GOT3 (cell line): Measurements from ENCODE around the gene SERPINB2.
A peak's percentile ranks its signal among the peaks of the same experiment; 100 is the strongest.
"Not testable (repeated sequence)": the region's sequence is repeated elsewhere in the genome, so short reads cannot be mapped to it uniquely, and the experiment has no call there.

Experiments
- DNase-seq: peaks from one replicate; lab custom pipeline; 2025; ENCODE audit warnings: mixed read lengths; lab: John Stamatoyannopoulos, UW

The SERPINB2 gene

GRCh38 chr18:63936156-63936931, 48.8 kb downstream of the SERPINB2 start:
- peak; percentile 5 for DNase-seq

DNA sequence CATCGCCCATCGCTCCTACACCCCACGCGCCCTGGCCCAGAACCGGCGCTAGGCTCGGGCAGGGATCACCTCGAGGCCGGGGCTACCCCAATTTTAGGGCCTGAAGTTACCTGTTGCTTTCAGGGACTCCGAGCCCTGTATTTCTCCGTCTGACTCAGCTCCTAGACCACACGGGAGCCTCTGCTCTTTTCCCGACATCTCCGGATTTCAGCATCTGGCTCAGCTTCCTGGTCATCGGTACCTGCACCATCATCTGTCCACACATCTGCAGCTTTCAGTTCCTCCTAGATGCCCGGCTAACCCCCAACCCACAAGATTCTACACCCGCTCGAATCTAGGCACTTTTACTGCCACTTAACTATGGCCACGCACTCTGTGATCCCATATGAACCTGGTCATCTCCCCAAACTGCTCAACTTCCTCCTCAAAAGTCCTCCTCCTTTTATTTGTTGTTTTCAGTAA, 49.5 kb downstream of the SERPINB2 start:
- no peak for DNase-seq

GRCh38 chr18:63940008-63940407, 52.5 kb downstream of the SERPINB2 start:
- DNase-seq = no peak

DNA sequence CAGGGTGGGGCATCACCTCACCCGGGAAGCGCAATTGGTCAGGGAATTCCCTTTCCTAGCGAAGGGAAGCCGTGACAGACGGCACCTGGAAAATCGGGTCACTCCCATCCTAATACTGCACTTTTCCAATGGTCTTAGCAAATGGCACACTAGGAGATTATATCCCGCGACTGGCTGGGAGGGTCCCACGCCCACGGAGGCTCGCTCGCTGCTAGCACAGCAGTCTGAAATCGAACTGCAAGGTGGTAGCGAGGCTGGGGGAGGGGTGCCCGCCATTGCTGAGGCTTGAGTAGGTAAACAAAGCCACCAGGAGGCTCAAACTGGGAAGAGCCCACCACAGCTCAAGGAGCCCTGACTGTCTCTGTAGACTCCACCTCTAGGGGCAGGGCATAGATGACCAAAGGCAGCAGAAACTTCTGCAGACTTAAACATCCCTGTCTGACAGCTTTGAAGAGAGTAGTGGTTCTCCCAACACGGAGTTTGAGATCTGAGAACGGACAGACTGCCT, 53.1 kb downstream of the SERPINB2 start:
- not testable (repeated sequence) for DNase-seq

DNA sequence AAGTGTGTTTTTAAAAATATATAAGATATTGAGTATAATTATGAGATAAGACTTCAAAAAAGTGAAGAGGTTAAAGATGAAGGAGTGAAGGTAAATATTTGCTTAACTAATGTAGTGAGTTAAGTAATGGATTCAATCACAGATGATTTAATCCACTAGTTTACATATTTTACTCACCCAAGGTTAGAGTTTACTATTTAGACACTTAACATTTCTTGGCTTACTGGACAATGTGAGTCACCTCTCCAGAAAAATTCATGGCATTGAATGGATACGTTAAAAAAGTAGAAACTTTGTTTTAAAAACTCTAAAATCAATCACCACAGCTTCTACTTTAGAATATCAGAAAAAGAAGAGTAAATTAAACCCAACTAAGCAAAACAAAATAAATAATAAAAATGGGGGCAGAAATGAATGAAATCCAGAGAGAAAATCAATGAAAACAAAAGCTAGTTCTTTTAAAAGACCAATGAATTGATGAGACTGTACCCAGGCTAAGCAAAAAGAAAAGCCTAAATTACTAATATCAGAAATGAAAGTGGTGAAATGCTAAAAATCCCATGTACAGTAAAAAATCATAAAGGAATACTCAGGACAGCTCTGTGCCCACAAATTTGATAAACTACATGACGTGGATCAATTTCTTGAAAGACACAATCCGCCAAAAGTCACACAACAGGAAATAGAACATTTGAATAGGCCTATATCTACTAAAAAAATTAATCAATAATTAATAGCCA, 59.7 kb downstream of the SERPINB2 start:
- DNase-seq = no peak

GRCh38 chr18:63949068-63949737, 61.7 kb downstream of the SERPINB2 start, which contains the start of gene HMSD:
Gene HMSD, plus strand, starts transcription at chr18:63949301. Its CDS starts 4,155 bp downstream, at chr18:63953456.
- no peak for DNase-seq

DNA sequence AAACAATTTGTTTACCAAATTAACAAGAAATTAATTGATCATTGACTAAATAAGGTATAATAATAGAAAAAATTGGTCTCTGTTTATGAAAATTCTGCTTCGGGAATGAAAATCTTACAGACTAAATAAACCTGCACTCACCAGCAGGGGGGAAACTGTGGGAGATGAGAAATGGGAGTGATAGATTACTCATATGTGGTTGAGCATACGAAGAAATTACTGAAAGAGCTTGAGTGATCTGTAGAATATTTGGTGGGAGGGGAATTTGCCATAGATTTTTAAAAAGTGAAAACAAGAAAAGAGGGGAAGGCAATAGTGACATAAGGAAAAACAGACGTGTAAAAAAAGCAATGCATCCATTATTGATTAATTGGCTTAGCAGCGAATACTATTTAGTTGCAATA, 63.8 kb downstream of the SERPINB2 start:
- DNase-seq = no peak
